ENCODE data around the gene TPSB2.
A peak's percentile ranks its signal among the peaks of the same experiment; 100 is the strongest.

TPSB2 gene

GRCh38 chr16:1212616-1213194 lies 17.3 kb downstream of the TPSB2 start:
- no peak overlapping the region for H3K27ac ChIP-seq (ENCODE audit: extremely low read depth, low read depth, low read length)
- TF ChIP-seq, protein P1, sequence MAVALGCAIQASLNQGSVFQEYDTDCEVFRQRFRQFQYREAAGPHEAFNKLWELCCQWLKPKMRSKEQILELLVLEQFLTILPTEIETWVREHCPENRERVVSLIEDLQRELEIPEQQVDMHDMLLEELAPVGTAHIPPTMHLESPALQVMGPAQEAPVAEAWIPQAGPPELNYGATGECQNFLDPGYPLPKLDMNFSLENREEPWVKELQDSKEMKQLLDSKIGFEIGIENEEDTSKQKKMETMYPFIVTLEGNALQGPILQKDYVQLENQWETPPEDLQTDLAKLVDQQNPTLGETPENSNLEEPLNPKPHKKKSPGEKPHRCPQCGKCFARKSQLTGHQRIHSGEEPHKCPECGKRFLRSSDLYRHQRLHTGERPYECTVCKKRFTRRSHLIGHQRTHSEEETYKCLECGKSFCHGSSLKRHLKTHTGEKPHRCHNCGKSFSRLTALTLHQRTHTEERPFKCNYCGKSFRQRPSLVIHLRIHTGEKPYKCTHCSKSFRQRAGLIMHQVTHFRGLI (tag by site-specific recombination; IDR thresholded peaks at IDR 0.05): no peak
- TF ChIP-seq KLF1 (tag by site-specific recombination; IDR thresholded peaks at IDR 0.05): peak; percentile 98
- peaks cover 0 to 20% of the 10 kb centered on the region in 2 experiments; a peak in 1 of 3 replicates for H3K36me3 ChIP-seq (ENCODE audit: control insufficient read depth in 2 of 2, insufficient read depth in 1 of 2, low read length in 2 of 2)
- no peaks in the 10 kb centered on the region for H3K9me3 ChIP-seq (ENCODE audit: control insufficient read depth, insufficient read depth, low read depth, low read length)
- no peaks in the 10 kb centered on the region for H3K4me1 ChIP-seq (ENCODE audit: control insufficient read depth, insufficient read depth, low read length)
- ChIA-PET POLR2A (no interaction called here), CTCF (no interaction called here)
- H3K4me3 ChIP-seq (ENCODE audit: low read depth, low read length): no peak overlapping the region

DNA sequence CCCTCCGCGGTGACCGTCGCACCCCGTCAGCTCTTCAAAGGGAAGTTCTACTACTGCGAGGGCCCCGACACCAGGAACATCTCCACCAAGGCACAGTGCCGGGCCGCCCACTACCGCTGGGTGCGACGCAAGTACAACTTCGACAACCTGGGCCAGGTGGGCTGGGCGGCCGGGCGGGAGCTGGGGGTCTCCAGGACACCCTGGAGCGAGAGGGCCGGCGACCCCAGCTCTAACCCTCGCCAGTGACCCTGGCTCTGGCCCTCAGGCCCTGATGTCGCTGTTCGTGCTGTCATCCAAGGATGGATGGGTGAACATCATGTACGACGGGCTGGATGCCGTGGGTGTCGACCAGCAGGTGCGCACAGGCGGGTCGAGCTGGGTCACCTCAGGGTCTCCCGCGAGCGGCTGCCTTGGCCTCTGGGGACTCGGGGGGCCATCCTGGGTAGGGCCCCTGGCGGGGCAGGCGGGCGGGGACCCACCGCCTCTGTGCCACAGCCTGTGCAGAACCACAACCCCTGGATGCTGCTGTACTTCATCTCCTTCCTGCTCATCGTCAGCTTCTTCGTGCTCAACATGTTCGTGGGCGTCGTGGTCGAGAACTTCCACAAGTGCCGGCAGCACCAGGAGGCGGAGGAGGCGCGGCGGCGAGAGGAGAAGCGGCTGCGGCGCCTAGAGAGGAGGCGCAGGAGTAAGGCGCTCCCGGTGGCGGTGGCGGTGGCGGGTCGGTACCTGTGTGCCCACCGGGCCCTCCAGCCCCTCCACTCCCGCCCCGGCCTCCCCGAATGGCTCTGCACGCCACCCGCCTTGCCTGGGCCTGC lies 18.3 kb downstream of the TPSB2 start:
- no peak overlapping the region for H3K27ac ChIP-seq (ENCODE audit: extremely low read depth, low read depth, low read length)
- H3K4me3 ChIP-seq (ENCODE audit: low read depth, low read length): no peak overlapping the region
- no peak for TF ChIP-seq ZNF366 (tag by site-specific recombination; conservative IDR thresholded peaks at IDR 0.05)
- TF ChIP-seq KLF1 (tag by site-specific recombination; IDR thresholded peaks at IDR 0.05): peak; percentile 71
- TF ChIP-seq KLF8 (tag by site-specific recombination; IDR thresholded peaks at IDR 0.05): peak; percentile 54; the same call in 1 of the 2 replicates
- ChIA-PET POLR2A (no interaction called here), CTCF (no interaction called here)
- H3K4me1 ChIP-seq (ENCODE audit: control insufficient read depth, insufficient read depth, low read length): no peaks in the 10 kb centered on the region
- peaks cover 0 to 11% of the 10 kb centered on the region in 2 experiments; a peak in 1 of 3 replicates for H3K36me3 ChIP-seq (ENCODE audit: control insufficient read depth in 2 of 2, insufficient read depth in 1 of 2, low read length in 2 of 2)
- H3K9me3 ChIP-seq (ENCODE audit: control insufficient read depth, insufficient read depth, low read depth, low read length): no peaks in the 10 kb centered on the region

GRCh38 chr16:1210461-1210860 lies 19.5 kb downstream of the TPSB2 start:
- no peak overlapping the region for H3K4me3 ChIP-seq (ENCODE audit: low read depth, low read length)
- CTCF ChIA-PET: no interaction called here
- no peaks in the 10 kb centered on the region for H3K9me3 ChIP-seq (ENCODE audit: control insufficient read depth, insufficient read depth, low read depth, low read length)
- no peak overlapping the region for H3K27ac ChIP-seq (ENCODE audit: extremely low read depth, low read depth, low read length)
- H3K36me3 ChIP-seq (ENCODE audit: control insufficient read depth in 2 of 2, insufficient read depth in 1 of 2, low read length in 2 of 2): peaks cover 0 to 11% of the 10 kb centered on the region in 2 experiments; a peak in 1 of 3 replicates
- TF ChIP-seq, protein P2, sequence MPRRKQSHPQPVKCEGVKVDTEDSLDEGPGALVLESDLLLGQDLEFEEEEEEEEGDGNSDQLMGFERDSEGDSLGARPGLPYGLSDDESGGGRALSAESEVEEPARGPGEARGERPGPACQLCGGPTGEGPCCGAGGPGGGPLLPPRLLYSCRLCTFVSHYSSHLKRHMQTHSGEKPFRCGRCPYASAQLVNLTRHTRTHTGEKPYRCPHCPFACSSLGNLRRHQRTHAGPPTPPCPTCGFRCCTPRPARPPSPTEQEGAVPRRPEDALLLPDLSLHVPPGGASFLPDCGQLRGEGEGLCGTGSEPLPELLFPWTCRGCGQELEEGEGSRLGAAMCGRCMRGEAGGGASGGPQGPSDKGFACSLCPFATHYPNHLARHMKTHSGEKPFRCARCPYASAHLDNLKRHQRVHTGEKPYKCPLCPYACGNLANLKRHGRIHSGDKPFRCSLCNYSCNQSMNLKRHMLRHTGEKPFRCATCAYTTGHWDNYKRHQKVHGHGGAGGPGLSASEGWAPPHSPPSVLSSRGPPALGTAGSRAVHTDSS (tag by site-specific recombination; IDR thresholded peaks at IDR 0.05): 0 out of 2 replicates have a peak, but pooled peaks have one; percentile 28
- TF ChIP-seq ZNF514 (tag by site-specific recombination; IDR thresholded peaks at IDR 0.05): no peak
- TF ChIP-seq ZNF19 (tag by site-specific recombination; IDR thresholded peaks at IDR 0.05; ENCODE audit: low read depth): no peak
- TF ChIP-seq ZNF174 (tag by site-specific recombination; IDR thresholded peaks at IDR 0.05): no peak
- POLR2A ChIA-PET: no interaction called here
- H3K4me1 ChIP-seq (ENCODE audit: control insufficient read depth, insufficient read depth, low read length): no peaks in the 10 kb centered on the region

DNA sequence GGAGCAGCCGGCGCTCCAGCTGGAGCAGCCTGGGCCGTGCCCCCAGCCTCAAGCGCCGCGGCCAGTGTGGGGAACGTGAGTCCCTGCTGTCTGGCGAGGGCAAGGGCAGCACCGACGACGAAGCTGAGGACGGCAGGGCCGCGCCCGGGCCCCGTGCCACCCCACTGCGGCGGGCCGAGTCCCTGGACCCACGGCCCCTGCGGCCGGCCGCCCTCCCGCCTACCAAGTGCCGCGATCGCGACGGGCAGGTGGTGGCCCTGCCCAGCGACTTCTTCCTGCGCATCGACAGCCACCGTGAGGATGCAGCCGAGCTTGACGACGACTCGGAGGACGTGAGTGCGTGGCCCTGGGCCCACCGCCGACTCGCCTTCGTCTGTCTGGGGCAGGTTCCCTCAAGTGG lies 20.9 kb downstream of the TPSB2 start:
- ChIA-PET POLR2A (no interaction called here), CTCF (interaction anchor here (0.6 kb wide), 1 partner anchor 77 kb away, joined by 3 read pairs; no protein-coding TSS in a partner anchor)
- Histone ChIP-seq H3K4me3 (ENCODE audit: low read depth, low read length) (no peak overlapping the region), H3K9me3 (ENCODE audit: control insufficient read depth, insufficient read depth, low read depth, low read length) (no peaks in the 10 kb centered on the region), H3K36me3 (ENCODE audit: control insufficient read depth in 2 of 2, insufficient read depth in 1 of 2, low read length in 2 of 2) (peaks cover 0 to 15% of the 10 kb centered on the region in 2 experiments; a peak in 1 of 3 replicates), H3K27ac (ENCODE audit: extremely low read depth, low read depth, low read length) (no peak overlapping the region), H3K4me1 (ENCODE audit: control insufficient read depth, insufficient read depth, low read length) (no peaks in the 10 kb centered on the region)
- TF ChIP-seq ZNF416 (tag by site-specific recombination; IDR thresholded peaks at IDR 0.05) (no peak), ZNF777 (tag by site-specific recombination; IDR thresholded peaks at IDR 0.05; ENCODE audit: borderline replicate concordance) (no peak), ZNF18 (tag by site-specific recombination; IDR thresholded peaks at IDR 0.05) (no peak), ZBTB48 (tag by site-specific recombination; IDR thresholded peaks at IDR 0.05) (no peak), ZNF274 (IDR thresholded peaks at IDR 0.05; ENCODE audit: low read length) (no peak), ZNF274 (tag by site-specific recombination; IDR thresholded peaks at IDR 0.05; ENCODE audit: borderline replicate concordance) (no peak)
- TF ChIP-seq, protein P3, sequence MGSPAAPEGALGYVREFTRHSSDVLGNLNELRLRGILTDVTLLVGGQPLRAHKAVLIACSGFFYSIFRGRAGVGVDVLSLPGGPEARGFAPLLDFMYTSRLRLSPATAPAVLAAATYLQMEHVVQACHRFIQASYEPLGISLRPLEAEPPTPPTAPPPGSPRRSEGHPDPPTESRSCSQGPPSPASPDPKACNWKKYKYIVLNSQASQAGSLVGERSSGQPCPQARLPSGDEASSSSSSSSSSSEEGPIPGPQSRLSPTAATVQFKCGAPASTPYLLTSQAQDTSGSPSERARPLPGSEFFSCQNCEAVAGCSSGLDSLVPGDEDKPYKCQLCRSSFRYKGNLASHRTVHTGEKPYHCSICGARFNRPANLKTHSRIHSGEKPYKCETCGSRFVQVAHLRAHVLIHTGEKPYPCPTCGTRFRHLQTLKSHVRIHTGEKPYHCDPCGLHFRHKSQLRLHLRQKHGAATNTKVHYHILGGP (tag by site-specific recombination; IDR thresholded peaks at IDR 0.05): no peak
- TF ChIP-seq, protein P4, sequence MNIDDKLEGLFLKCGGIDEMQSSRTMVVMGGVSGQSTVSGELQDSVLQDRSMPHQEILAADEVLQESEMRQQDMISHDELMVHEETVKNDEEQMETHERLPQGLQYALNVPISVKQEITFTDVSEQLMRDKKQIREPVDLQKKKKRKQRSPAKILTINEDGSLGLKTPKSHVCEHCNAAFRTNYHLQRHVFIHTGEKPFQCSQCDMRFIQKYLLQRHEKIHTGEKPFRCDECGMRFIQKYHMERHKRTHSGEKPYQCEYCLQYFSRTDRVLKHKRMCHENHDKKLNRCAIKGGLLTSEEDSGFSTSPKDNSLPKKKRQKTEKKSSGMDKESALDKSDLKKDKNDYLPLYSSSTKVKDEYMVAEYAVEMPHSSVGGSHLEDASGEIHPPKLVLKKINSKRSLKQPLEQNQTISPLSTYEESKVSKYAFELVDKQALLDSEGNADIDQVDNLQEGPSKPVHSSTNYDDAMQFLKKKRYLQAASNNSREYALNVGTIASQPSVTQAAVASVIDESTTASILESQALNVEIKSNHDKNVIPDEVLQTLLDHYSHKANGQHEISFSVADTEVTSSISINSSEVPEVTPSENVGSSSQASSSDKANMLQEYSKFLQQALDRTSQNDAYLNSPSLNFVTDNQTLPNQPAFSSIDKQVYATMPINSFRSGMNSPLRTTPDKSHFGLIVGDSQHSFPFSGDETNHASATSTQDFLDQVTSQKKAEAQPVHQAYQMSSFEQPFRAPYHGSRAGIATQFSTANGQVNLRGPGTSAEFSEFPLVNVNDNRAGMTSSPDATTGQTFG (tag by site-specific recombination; IDR thresholded peaks at IDR 0.05; ENCODE audit: borderline replicate concordance): no peak
